HCT116 (cell line): ENCODE data around the gene CD44. TPM values are rescaled to one million over a fixed set of nuclear protein-coding genes. Genes with fewer than 3 reads are reported as not detected.

Experiments used
- ATAC-seq: fragments of 200-7000 bp; cut with Tn5 transposase; 2 replicates; pipeline ENCODE4 v1.9.1; 2020; ENCODE audit warnings: mild to moderate bottlenecking, moderate library complexity
- BruUV-seq: library from RNA; stranded (reverse); fragments of 400-500 nt; replicated peaks from 2 replicates; lab custom pipeline; 2021; lab: Mats Ljungman, UMichigan
- CTCF ChIA-PET: fragments of 300-600 bp; sonication (Branson Sonifier 250); formaldehyde crosslinking; loops from one replicate; lab custom pipeline; 2021; ENCODE audit warnings: antibody characterized with exemption; lab: Charles Lee
- POLR2A ChIA-PET: fragments of 300-600, 350-600 bp; sonication (Branson Sonifier 250); formaldehyde crosslinking; loops from one replicate; lab custom pipeline; 2021; ENCODE audit warnings: antibody characterized with exemption; lab: Charles Lee
- RAD21 ChIA-PET, 2 experiments: fragments of 300-600 bp; sonication (Branson Sonifier 250); formaldehyde crosslinking; loops; one replicate each; lab custom pipeline; 2023; ENCODE audit warnings: low total read pairs in 2 of 2; ENCODE audit not compliant: uncharacterized antibody in 2 of 2, unreplicated experiment in 2 of 2, low non-redundant PET in 1 of 2; lab: Charles Lee
- DNase-seq: peaks from one replicate; pipeline ENCODE4 v3.0.0-alpha.2; 2010; ENCODE audit warnings: low read depth, low spot score
- H2AFZ ChIP-seq: fragments of 200-600 bp; shearing (Covaris generic), sonication (generic); 2 replicates; pipeline ENCODE4 v1.6.1; 2017; ENCODE audit warnings: low read depth, mixed run types, mixed read lengths, antibody characterized with exemption, low read length; ENCODE audit not compliant: poor library complexity, severe bottlenecking
- H3K27ac ChIP-seq: 2 replicates; pipeline ENCODE4 v1.5.1; 2012; ENCODE audit warnings: low read depth, low read length
- H3K27me3 ChIP-seq: fragments of 200-600 bp; sonication (generic); 2 replicates; pipeline ENCODE4 v1.6.1; 2016; ENCODE audit warnings: mixed run types, low read length, mixed read lengths; ENCODE audit not compliant: insufficient read depth
- H3K36me3 ChIP-seq, 2 experiments: fragments of 200-500 bp in 1 of 2; fragments of 200-600 bp in 1 of 2; sonication (Bioruptor generic) in 1 of 2; sonication (generic) in 1 of 2; 2 replicates each; pipeline versions ENCODE4 v1.5.1 to v1.6.1; 2014 to 2016; ENCODE audit warnings: low read length in 2 of 2, inconsistent platforms in 1 of 2, mixed read lengths in 1 of 2, mixed run types in 1 of 2; ENCODE audit not compliant: insufficient read depth in 2 of 2, control insufficient read depth in 1 of 2
- H3K4me1 ChIP-seq, 2 experiments: fragments of 200-600 bp in 1 of 2; sonication (generic) in 1 of 2; 2 replicates each; pipeline versions ENCODE4 v1.5.1 to v1.6.1; 2012 to 2017; ENCODE audit warnings: low read length in 2 of 2, inconsistent platforms in 1 of 2, mild to moderate bottlenecking in 1 of 2, mixed read lengths in 1 of 2, mixed run types in 1 of 2, moderate library complexity in 1 of 2; ENCODE audit not compliant: insufficient read depth in 2 of 2, control insufficient read depth in 1 of 2
- H3K4me2 ChIP-seq: fragments of 200-600 bp; sonication (generic); 2 replicates; pipeline ENCODE4 v1.6.1; 2017; ENCODE audit warnings: mixed run types, low read length, mixed read lengths
- H3K4me3 ChIP-seq, 2 experiments: fragments of 200-600 bp in 1 of 2; sonication (generic) in 1 of 2; replicated peaks in 1 of 2; 2 replicates each; pipeline ENCODE4 v1.5.1; 2011 to 2016; ENCODE audit warnings: low read length in 2 of 2, control low read depth in 1 of 2, low read depth in 1 of 2, mild to moderate bottlenecking in 1 of 2, mixed read lengths in 1 of 2, mixed run types in 1 of 2
- H3K79me2 ChIP-seq: fragments of 200-600 bp; sonication (generic); 2 replicates; pipeline ENCODE4 v1.6.1; 2017; ENCODE audit warnings: mild to moderate bottlenecking, mixed run types, low read length, moderate library complexity, mixed read lengths; ENCODE audit not compliant: insufficient read depth
- H3K9ac ChIP-seq: fragments of 200-600 bp; sonication (generic); 2 replicates; pipeline ENCODE4 v1.6.1; 2016; ENCODE audit warnings: low read length, mixed read lengths
- H3K9me2 ChIP-seq: fragments of 200-600 bp; sonication (generic), shearing (Covaris generic); 2 replicates; pipeline ENCODE4 v1.6.1; 2017; ENCODE audit warnings: mixed run types, mild to moderate bottlenecking, moderate library complexity; ENCODE audit not compliant: insufficient read depth
- H3K9me3 ChIP-seq, 2 experiments: fragments of 200-500 bp in 1 of 2; fragments of 200-600 bp in 1 of 2; sonication (Bioruptor generic) in 1 of 2; sonication (generic) in 1 of 2; 2 replicates each; pipeline ENCODE4 v1.6.1; 2014 to 2017; ENCODE audit warnings: low read length in 2 of 2, mixed read lengths in 2 of 2, inconsistent platforms in 1 of 2, low read depth in 1 of 2, mild to moderate bottlenecking in 1 of 2, mixed run types in 1 of 2, moderate library complexity in 1 of 2; ENCODE audit not compliant: control insufficient read depth in 1 of 2, insufficient read depth in 1 of 2
- H4K20me1 ChIP-seq: fragments of 200-600 bp; sonication (generic), shearing (Covaris generic); 2 replicates; pipeline ENCODE4 v1.6.1; 2017; ENCODE audit warnings: mixed run types, mild to moderate bottlenecking, moderate library complexity; ENCODE audit not compliant: insufficient read depth
- CBX3 ChIP-seq: IDR thresholded peaks from 2 replicates; pipeline ENCODE4 v1.6.1; 2012; ENCODE audit warnings: low read depth
- CEBPB ChIP-seq: IDR thresholded peaks from 2 replicates; pipeline ENCODE4 v1.6.1; 2012; ENCODE audit warnings: low read depth
- CTCF ChIP-seq, 3 experiments: fragments of 200-600 bp in 1 of 3; sonication (generic) in 1 of 3; IDR thresholded peaks in 2 of 3; conservative IDR thresholded peaks in 1 of 3; 2 replicates each; pipeline ENCODE4 v1.5.1; 2012 to 2017; ENCODE audit warnings: low read depth in 2 of 3, low read length in 2 of 3, antibody characterized with exemption in 1 of 3, borderline replicate concordance in 1 of 3, control low read depth in 1 of 3, mild to moderate bottlenecking in 1 of 3, mixed read lengths in 1 of 3, mixed run types in 1 of 3, moderate library complexity in 1 of 3; ENCODE audit not compliant: insufficient read depth in 1 of 3
- EGR1 ChIP-seq: IDR thresholded peaks from 2 replicates; pipeline ENCODE4 v1.6.1; 2012; ENCODE audit warnings: low read depth
- EZH2 ChIP-seq: fragments of 200-600 bp; sonication (generic); IDR thresholded peaks from 2 replicates; pipeline ENCODE4 v1.6.1; 2017; ENCODE audit warnings: antibody characterized with exemption, mixed run types
- EZH2phosphoT487 ChIP-seq: fragments of 200-600 bp; IDR thresholded peaks from 2 replicates; pipeline ENCODE4 v1.6.1; 2018; ENCODE audit warnings: antibody characterized with exemption, borderline replicate concordance
- JUND ChIP-seq: IDR thresholded peaks from 2 replicates; pipeline ENCODE4 v1.6.1; 2012
- POLR2AphosphoS5 ChIP-seq: IDR thresholded peaks from 2 replicates; pipeline ENCODE4 v1.6.1; 2011; ENCODE audit warnings: mild to moderate bottlenecking, low read depth, low read length, moderate library complexity
- SIN3A ChIP-seq: IDR thresholded peaks from 2 replicates; pipeline ENCODE4 v1.6.1; 2012; ENCODE audit warnings: low read depth
- SRF ChIP-seq: IDR thresholded peaks from 2 replicates; pipeline ENCODE4 v1.6.1; 2012; ENCODE audit warnings: low read depth
- ZBTB33 ChIP-seq: IDR thresholded peaks from 2 replicates; pipeline ENCODE4 v1.6.1; 2011; ENCODE audit warnings: mild to moderate bottlenecking, low read length, moderate library complexity; ENCODE audit not compliant: insufficient replicate concordance; ENCODE audit errors: extremely low read depth
- ZFX ChIP-seq: fragments of 450-650 bp; IDR thresholded peaks from 2 replicates; pipeline ENCODE4 v1.6.1; 2017
- intact Hi-C: fragments of 100-400 bp; cut with micrococcal nuclease; formaldehyde crosslinking; loops from 2 replicates; pipeline ENCODE4 v1.10.0; 2022
- total RNA-seq: library from RNA; stranded (reverse); gene quantifications from one replicate; pipeline ENCODE4 v1.2.1, GENCODE V29; 2021; ENCODE audit not compliant: unreplicated experiment

CD44 gene
- total RNA-seq, 1 experiment from 2014 or later, result 742 TPM

- TF ChIP-seq EZH2phosphoT487, result no peak
- TF ChIP-seq SIN3A, result no peak
- no peak for TF ChIP-seq POLR2AphosphoS5
- no peak for TF ChIP-seq ZBTB33
- TF ChIP-seq SRF, result no peak
- no peak for TF ChIP-seq CEBPB
- TF ChIP-seq CBX3, result no peak
- TF ChIP-seq, all 23 proteins: peak for 0
- Histone ChIP-seq H3K4me1 (no peaks in the 10 kb centered on the region), H2AFZ (no peak overlapping the region), H3K27ac (no peak overlapping the region), H3K36me3 (peaks cover 73 to 86% of the 10 kb centered on the region in 2 experiments), H3K9ac (no peak overlapping the region), H3K27me3 (no peaks in the 10 kb centered on the region), H3K4me2 (no peak overlapping the region), H3K9me3 (no peaks in the 10 kb centered on the region), H4K20me1 (peaks cover 4% of the 10 kb centered on the region; the same call in 1 of the 2 replicates), H3K4me3 (no peak overlapping the region), H3K9me2 (no peaks in the 10 kb centered on the region), H3K79me2 (peaks cover 78% of the 10 kb centered on the region)
- CTCF ChIA-PET, result no interaction called here
- no TSS peak for BruUV-seq
- RAD21 ChIA-PET, result no interaction called here
- intact Hi-C loops, result no loop called here
- no peak for DNase-seq
- ATAC-seq, result no peak
- POLR2A ChIA-PET, result no interaction called here
These were observed 61.9 kb downstream of the CD44 start for GRCh38 chr11:35200811-35201341.

GRCh38 chr11:35204614-35205013, 65.6 kb downstream of the CD44 start:
- no TSS peak for BruUV-seq

More at GRCh38 chr11:35204614-35205013, 65.6 kb downstream of the CD44 start:
- TF ChIP-seq ZFX (no peak), EZH2 (no peak), CTCF (IDR thresholded peaks at IDR 0.05 in 2 of 3, conservative IDR thresholded peaks at IDR 0.05 in 1 of 3; ENCODE audit: borderline replicate concordance in 1 of 3, insufficient read depth in 1 of 3, low read depth in 2 of 3, low read length in 2 of 3) (no peak), JUND (no peak), EGR1 (no peak)
- Histone ChIP-seq H3K27me3 (no peaks in the 10 kb centered on the region), H3K4me3 (no peak overlapping the region), H3K79me2 (peaks cover 63% of the 10 kb centered on the region), H3K9me3 (no peaks in the 10 kb centered on the region), H3K27ac (no peak overlapping the region), H3K36me3 (peaks cover 59 to 82% of the 10 kb centered on the region in 2 experiments), H3K9ac (no peak overlapping the region), H4K20me1 (peaks cover 4% of the 10 kb centered on the region; the same call in 1 of the 2 replicates), H2AFZ (no peak overlapping the region), H3K9me2 (no peaks in the 10 kb centered on the region), H3K4me2 (no peak overlapping the region), H3K4me1 (no peaks in the 10 kb centered on the region)
- intact Hi-C loops, result no loop called here
- ChIA-PET POLR2A (no interaction called here), RAD21 (no interaction called here), CTCF (no interaction called here)
- ATAC-seq, result no peak
- DNase-seq, result no peak
